Adrenal gland (tissue), 5 donors: ENCODE measurements around the gene IL1RL1.

Experiments
- POLR2A ChIP-seq, 2 donors: fragments of 450-650 bp; IDR thresholded peaks; one replicate each; pipeline ENCODE4 v1.6.1; 2017; ENCODE audit warnings: antibody characterized with exemption in 2 of 2, mild to moderate bottlenecking in 2 of 2, moderate library complexity in 1 of 2
- TF ChIP-seq, protein P1 (sequence below), 6 experiments: fragments of 450-650 bp in 4 of 6; fragments of 200-600 bp in 2 of 6; sonication (generic) in 1 of 6; IDR thresholded peaks; 1 replicate in 5 of 6; 2 replicates in 1 of 6; pipeline versions ENCODE4 v1.5.1 to v1.8.0; 2016 to 2021; ENCODE audit warnings: antibody characterized with exemption in 6 of 6, mild to moderate bottlenecking in 2 of 6, moderate library complexity in 1 of 6
- donor health status: DM: no; HTN: no; CAD: no.

DNA sequence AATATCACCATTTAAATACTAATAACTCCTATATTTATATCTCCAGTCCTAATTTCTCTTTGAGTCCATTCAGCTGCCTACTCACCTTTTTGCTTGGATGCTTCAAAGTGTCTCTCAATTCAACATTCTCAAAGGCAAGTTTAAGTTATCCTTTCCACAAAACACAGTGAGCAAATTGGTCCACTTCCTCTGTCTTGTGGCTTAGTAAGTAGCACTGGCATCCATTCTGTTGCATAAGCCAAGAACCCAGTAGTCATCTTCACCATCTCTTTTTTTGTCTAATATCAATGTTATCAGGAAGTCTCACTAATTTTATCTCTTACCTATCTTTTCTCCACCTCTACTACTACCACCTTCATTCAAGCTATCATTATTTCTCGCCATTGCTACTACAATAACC, 27.4 kb upstream of the IL1RL1 start:
- no peak for TF ChIP-seq POLR2A (IDR thresholded peaks at IDR 0.05)
- TF ChIP-seq, protein P1, sequence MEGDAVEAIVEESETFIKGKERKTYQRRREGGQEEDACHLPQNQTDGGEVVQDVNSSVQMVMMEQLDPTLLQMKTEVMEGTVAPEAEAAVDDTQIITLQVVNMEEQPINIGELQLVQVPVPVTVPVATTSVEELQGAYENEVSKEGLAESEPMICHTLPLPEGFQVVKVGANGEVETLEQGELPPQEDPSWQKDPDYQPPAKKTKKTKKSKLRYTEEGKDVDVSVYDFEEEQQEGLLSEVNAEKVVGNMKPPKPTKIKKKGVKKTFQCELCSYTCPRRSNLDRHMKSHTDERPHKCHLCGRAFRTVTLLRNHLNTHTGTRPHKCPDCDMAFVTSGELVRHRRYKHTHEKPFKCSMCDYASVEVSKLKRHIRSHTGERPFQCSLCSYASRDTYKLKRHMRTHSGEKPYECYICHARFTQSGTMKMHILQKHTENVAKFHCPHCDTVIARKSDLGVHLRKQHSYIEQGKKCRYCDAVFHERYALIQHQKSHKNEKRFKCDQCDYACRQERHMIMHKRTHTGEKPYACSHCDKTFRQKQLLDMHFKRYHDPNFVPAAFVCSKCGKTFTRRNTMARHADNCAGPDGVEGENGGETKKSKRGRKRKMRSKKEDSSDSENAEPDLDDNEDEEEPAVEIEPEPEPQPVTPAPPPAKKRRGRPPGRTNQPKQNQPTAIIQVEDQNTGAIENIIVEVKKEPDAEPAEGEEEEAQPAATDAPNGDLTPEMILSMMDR (IDR thresholded peaks at IDR 0.05) = no peak
